Ectodermal cell (in vitro differentiated cells): Measurements from ENCODE around the gene ZNF175.

Source experiments
- H3K27ac ChIP-seq: 2 replicates; pipeline ENCODE4 v1.7.0; 2013; ENCODE audit warnings: mild to moderate bottlenecking, low read depth, low read length; ENCODE audit not compliant: insufficient read depth, poor library complexity, severe bottlenecking
- H3K27me3 ChIP-seq: 2 replicates; pipeline ENCODE4 v1.7.0; 2013; ENCODE audit warnings: mild to moderate bottlenecking, low read length; ENCODE audit not compliant: insufficient read depth, control insufficient read depth, poor library complexity, severe bottlenecking
- H3K36me3 ChIP-seq: one replicate; pipeline ENCODE4 v1.7.0; 2013; ENCODE audit warnings: low read length; ENCODE audit not compliant: control insufficient read depth, insufficient read depth
- H3K4me1 ChIP-seq: one replicate; pipeline ENCODE4 v1.7.0; 2013; ENCODE audit warnings: low read length; ENCODE audit not compliant: control insufficient read depth, insufficient read depth
- H3K4me3 ChIP-seq: 2 replicates; pipeline ENCODE4 v1.7.0; 2013; ENCODE audit warnings: low read depth, low read length, control low read depth; ENCODE audit not compliant: insufficient read depth
- H3K9me3 ChIP-seq: 2 replicates; pipeline ENCODE4 v1.7.0; 2013; ENCODE audit warnings: mild to moderate bottlenecking, low read length, moderate library complexity; ENCODE audit not compliant: control insufficient read depth
- WGBS, 2 experiments: methylation state at CpG; one replicate each; pipeline ENCODE4 v1.1.7; 2013; ENCODE audit warnings: missing lambda C conversion rate in 2 of 2; 5-methylcytosine and 5-hydroxymethylcytosine counted together

Gene ZNF175

GRCh38 chr19:51566489-51567100 lies 4.5 kb upstream of the ZNF175 start:
- WGBS, 2 experiments, result 81 to 85% methylated on average over 8 of the region's 8 CpGs
- Histone ChIP-seq H3K4me3 (no peak overlapping the region), H3K36me3 (no peaks in the 10 kb centered on the region), H3K27me3 (peaks cover 28% of the 10 kb centered on the region), H3K9me3 (no peaks in the 10 kb centered on the region), H3K4me1 (no peaks in the 10 kb centered on the region), H3K27ac (no peak overlapping the region)

- 85 to 92% methylated on average over 4 of the region's 4 CpGs for WGBS, 2 experiments
- no peak overlapping the region for H3K27ac ChIP-seq
- H3K4me3 ChIP-seq, result no peak overlapping the region
- H3K9me3 ChIP-seq, result no peaks in the 10 kb centered on the region
- peaks cover 6% of the 10 kb centered on the region for H3K4me1 ChIP-seq
- peaks cover 28% of the 10 kb centered on the region for H3K27me3 ChIP-seq
- H3K36me3 ChIP-seq, result no peaks in the 10 kb centered on the region
These were observed 3.5 kb upstream of the ZNF175 start for GRCh38 chr19:51567583-51567982.

DNA sequence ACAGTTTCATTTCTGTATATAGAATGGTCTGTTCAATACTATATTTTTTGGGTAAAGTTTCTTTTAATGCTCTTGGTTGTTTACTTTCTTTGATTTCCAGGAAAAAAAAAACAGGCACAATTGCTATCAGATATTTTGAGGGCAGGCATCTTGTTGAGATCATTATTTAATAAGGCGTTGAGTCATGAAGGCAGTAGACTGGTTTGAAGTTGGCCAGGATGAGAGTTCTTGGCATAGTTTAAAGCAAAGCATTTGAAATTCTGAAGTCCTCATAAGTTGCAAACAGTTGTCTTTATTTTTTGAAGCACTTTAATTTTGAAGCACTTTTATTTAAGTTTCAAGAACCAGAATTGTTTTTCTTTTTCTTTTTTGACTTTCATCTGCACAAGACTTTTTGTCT lies 2.6 kb upstream of the ZNF175 start:
- Histone ChIP-seq H3K4me3 (no peak overlapping the region), H3K27ac (no peak overlapping the region), H3K27me3 (peaks cover 28% of the 10 kb centered on the region), H3K36me3 (peaks cover 5% of the 10 kb centered on the region), H3K4me1 (peaks cover 6% of the 10 kb centered on the region), H3K9me3 (no peaks in the 10 kb centered on the region)
- 83 to 86% methylated on average over 1 of the region's 1 CpG for WGBS, 2 experiments

- H3K4me1 ChIP-seq, result peaks cover 6% of the 10 kb centered on the region
- peaks cover 11% of the 10 kb centered on the region for H3K36me3 ChIP-seq
- WGBS, 2 experiments, result 13% methylated on average over 8 of the region's 8 CpGs
- H3K4me3 ChIP-seq, result peak overlapping the region; percentile 73
- peaks cover 14% of the 10 kb centered on the region for H3K27me3 ChIP-seq
- H3K9me3 ChIP-seq, result no peaks in the 10 kb centered on the region
- no peak overlapping the region for H3K27ac ChIP-seq
These were observed 516 bp downstream of the ZNF175 start for GRCh38 chr19:51571599-51571998.

DNA sequence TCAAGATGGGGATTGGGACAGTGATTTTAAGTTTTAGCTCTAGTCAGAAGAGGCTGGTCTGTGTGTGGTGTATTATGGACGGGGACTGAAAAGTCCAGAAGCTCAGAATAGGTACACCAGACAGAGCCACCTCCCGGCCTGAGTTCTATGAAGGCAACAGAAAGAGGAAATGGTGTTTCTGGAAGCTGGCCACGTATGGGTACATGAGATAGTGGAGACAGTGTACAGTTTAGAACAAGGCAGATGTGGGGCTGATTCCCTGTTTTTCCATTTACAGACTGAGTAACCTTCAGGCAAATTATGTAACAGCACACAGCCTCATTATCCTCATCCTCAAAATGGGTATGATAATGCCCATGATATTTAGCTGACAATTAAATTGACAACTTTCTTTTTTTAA lies 1.3 kb downstream of the ZNF175 start:
- H3K36me3 ChIP-seq, result peaks cover 11% of the 10 kb centered on the region
- H3K9me3 ChIP-seq, result no peaks in the 10 kb centered on the region
- H3K27ac ChIP-seq, result no peak overlapping the region
- H3K4me1 ChIP-seq, result peaks cover 6% of the 10 kb centered on the region
- no peak overlapping the region for H3K4me3 ChIP-seq
- peaks cover 8% of the 10 kb centered on the region for H3K27me3 ChIP-seq
- WGBS, 2 experiments, result 88 to 90% methylated on average over 3 of the region's 3 CpGs

DNA sequence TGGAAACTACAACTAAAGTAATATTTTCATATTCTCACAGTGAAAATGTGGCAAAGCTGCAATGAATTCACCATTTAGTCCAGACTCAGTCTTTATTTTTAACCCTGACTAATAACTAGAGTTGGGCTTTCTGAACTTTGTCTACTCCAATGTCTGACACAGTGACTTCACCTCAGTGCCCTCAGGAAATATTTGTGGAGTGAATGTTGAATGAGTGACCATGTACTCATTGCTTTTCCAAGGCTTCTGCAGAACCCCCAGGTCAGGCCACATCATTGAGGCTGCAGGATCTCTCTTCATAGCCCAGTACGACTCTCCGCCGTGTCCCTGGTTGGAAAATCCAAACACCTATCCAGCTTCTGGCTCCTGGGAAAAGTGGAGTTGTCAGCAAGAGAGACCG lies 1.8 kb downstream of the ZNF175 start:
- Histone ChIP-seq H3K4me1 (peaks cover 6% of the 10 kb centered on the region), H3K9me3 (no peaks in the 10 kb centered on the region), H3K4me3 (no peak overlapping the region), H3K27ac (no peak overlapping the region), H3K36me3 (peaks cover 11% of the 10 kb centered on the region), H3K27me3 (peaks cover 3% of the 10 kb centered on the region)
- WGBS, 2 experiments, result 85 to 91% methylated on average over 4 of the region's 4 CpGs

DNA sequence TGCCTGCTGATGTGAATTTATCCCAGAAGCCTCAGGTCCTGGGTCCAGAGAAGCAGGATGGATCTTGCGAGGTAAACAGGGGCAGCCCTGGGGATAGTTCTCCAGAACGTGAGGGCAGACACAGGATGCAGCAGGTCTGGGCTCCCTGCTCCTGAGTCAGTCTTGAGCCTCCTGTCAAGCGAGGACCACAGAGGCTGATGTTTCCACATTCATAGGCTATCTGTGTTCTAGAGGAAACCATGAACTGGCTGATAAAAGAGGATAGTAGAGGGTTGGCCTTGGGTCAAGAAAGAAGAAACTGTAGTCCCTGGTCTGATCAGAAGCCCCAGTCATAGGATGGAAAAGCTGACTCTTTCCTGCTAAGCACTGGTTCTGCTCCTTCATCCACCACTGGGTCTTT lies 2.2 kb downstream of the ZNF175 start:
- Histone ChIP-seq H3K4me3 (no peak overlapping the region), H3K9me3 (no peaks in the 10 kb centered on the region), H3K27me3 (no peaks in the 10 kb centered on the region), H3K4me1 (peaks cover 6% of the 10 kb centered on the region), H3K27ac (no peak overlapping the region), H3K36me3 (peaks cover 11% of the 10 kb centered on the region)
- WGBS, 2 experiments, result 93% methylated on average over 3 of the region's 3 CpGs

DNA sequence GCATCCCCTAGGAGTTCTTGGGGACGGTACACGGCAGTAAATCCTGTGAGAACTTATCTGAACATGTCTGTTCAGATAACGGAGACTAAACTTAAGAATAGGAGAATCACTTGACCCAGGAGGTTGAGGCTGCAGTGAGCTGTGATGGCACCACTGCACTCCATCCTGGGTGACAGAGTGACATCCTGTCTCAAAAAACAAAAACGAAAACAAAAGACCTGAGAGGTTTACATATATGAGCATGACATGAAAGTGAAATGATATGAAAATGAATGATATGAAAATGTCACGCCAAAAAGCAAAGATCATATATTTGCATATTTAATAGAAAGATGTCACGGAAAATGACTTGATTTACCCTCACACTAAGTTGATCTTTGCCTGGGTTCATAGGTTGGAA lies 5.8 kb downstream of the ZNF175 start:
- H3K27ac ChIP-seq, result no peak overlapping the region
- H3K27me3 ChIP-seq, result no peaks in the 10 kb centered on the region
- WGBS, 2 experiments, result 97 to 98% methylated on average over 5 to 6 of the region's 6 CpGs
- no peak overlapping the region for H3K4me3 ChIP-seq
- H3K4me1 ChIP-seq, result peaks cover 4% of the 10 kb centered on the region
- H3K9me3 ChIP-seq, result no peaks in the 10 kb centered on the region
- H3K36me3 ChIP-seq, result peaks cover 11% of the 10 kb centered on the region

DNA sequence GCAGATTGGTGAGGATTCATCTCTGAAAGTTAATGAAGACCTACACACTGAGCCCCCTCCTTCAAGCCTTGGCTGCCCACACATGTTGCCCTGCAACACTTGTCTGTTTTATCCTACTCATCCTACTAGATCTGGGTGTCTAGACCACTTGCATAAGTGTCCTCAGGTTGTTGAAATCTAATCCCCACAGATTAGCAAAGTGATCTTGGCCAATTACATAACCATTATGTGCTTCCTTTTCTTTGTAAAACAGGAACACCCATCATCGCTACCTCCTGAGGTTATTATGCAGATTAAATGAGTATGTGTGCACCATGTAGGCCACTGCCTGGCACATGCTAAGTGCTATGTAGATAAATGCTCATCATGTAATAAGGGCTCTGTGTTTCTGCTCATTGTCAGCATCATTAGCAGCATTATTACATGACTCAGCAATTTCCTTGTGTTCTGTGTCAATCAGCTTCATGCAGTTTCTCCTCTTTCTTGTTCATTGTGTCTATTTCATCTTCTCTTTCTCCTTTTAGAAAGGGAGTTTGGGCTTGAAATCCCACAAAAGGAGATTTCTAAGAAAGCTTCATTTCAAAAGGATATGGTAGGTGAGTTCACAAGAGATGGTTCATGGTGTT lies 15.1 kb downstream of the ZNF175 start:
- Histone ChIP-seq H3K36me3 (peaks cover 23% of the 10 kb centered on the region), H3K27ac (no peak overlapping the region), H3K27me3 (no peaks in the 10 kb centered on the region), H3K4me3 (no peak overlapping the region), H3K4me1 (no peaks in the 10 kb centered on the region), H3K9me3 (no peaks in the 10 kb centered on the region)
- 100% methylated on average over 1 of the region's 1 CpG for WGBS, 2 experiments

- H3K4me3 ChIP-seq, result no peak overlapping the region
- H3K27ac ChIP-seq, result no peak overlapping the region
- H3K4me1 ChIP-seq, result no peaks in the 10 kb centered on the region
- WGBS, 2 experiments, result 93 to 97% methylated on average over 4 of the region's 4 CpGs
- peaks cover 23% of the 10 kb centered on the region for H3K36me3 ChIP-seq
- no peaks in the 10 kb centered on the region for H3K9me3 ChIP-seq
- no peaks in the 10 kb centered on the region for H3K27me3 ChIP-seq
These were observed 15.7 kb downstream of the ZNF175 start for GRCh38 chr19:51586799-51587198.
